IMR-90 (cell line): ENCODE results near the gene CIROP. TPM values are rescaled to one million over a fixed set of nuclear protein-coding genes. Genes with fewer than 3 reads are reported as not detected.
A peak's percentile ranks its signal among the peaks of the same experiment; 100 is the strongest.

ENCODE experiments used
- ATAC-seq: fragments of 200-7000 bp; cut with Tn5 transposase; 2 replicates; pipeline ENCODE4 v1.9.1; 2020; ENCODE audit warnings: low read depth, mild to moderate bottlenecking, moderate library complexity
- BruUV-seq: library from RNA; stranded (reverse); fragments of 400-500 nt; replicated peaks from 2 replicates; lab custom pipeline; 2021; lab: Mats Ljungman, UMichigan
- CTCF ChIA-PET: fragments of 300-600 bp; formaldehyde crosslinking; extraction: SDS; loops from one replicate; lab custom pipeline; 2021; ENCODE audit warnings: antibody characterized with exemption; lab: Yijun Ruan, JAX
- POLR2A ChIA-PET: fragments of 300-600 bp; sonication (Branson Sonifier 250); formaldehyde crosslinking; loops from one replicate; lab custom pipeline; 2022; ENCODE audit warnings: antibody characterized with exemption; ENCODE audit not compliant: unreplicated experiment; lab: Charles Lee
- DNase-seq: peaks from one replicate; pipeline ENCODE4 v3.0.0; 2013
- H2AFZ ChIP-seq: replicated peaks from 2 replicates; pipeline ENCODE3; 2013; ENCODE audit warnings: low read length, mild to moderate bottlenecking; ENCODE audit not compliant: poor library complexity
- H2AK5ac ChIP-seq: 2 replicates; pipeline ENCODE4 v1.6.1; 2013; ENCODE audit warnings: low read depth, low read length, inconsistent platforms
- H2AK9ac ChIP-seq: replicated peaks from 2 replicates; pipeline ENCODE3; 2013; ENCODE audit warnings: mild to moderate bottlenecking, low read depth, low read length, moderate library complexity; ENCODE audit not compliant: poor library complexity
- H2BK120ac ChIP-seq: 2 replicates; pipeline ENCODE4 v1.6.1; 2013; ENCODE audit warnings: low read depth, low read length, inconsistent platforms
- H2BK15ac ChIP-seq: 3 replicates; pipeline ENCODE4 v1.6.1; 2013; ENCODE audit warnings: low read depth, low read length, inconsistent platforms
- H2BK20ac ChIP-seq: 2 replicates; pipeline ENCODE4 v1.6.1; 2013; ENCODE audit warnings: low read depth, mild to moderate bottlenecking, inconsistent platforms, low read length, moderate library complexity
- H2BK5ac ChIP-seq: 2 replicates; pipeline ENCODE4 v1.6.1; 2013; ENCODE audit warnings: mild to moderate bottlenecking, low read depth, low read length, inconsistent platforms; ENCODE audit not compliant: poor library complexity, severe bottlenecking
- H3K14ac ChIP-seq: replicated peaks from 2 replicates; pipeline ENCODE4 v1.6.1; 2013; ENCODE audit warnings: low read depth, low read length, inconsistent platforms
- H3K18ac ChIP-seq: 2 replicates; pipeline ENCODE4 v1.6.1; 2013; ENCODE audit warnings: low read depth, low read length, control low read depth
- H3K23ac ChIP-seq: 2 replicates; pipeline ENCODE4 v1.6.1; 2013; ENCODE audit warnings: low read depth, low read length, inconsistent platforms
- H3K27ac ChIP-seq: 2 replicates; pipeline ENCODE4 v1.5.1; 2013; ENCODE audit warnings: mild to moderate bottlenecking, control low read depth, low read length; ENCODE audit not compliant: insufficient read depth
- H3K27me3 ChIP-seq: 2 replicates; pipeline ENCODE4 v1.6.1; 2013; ENCODE audit warnings: low read length; ENCODE audit not compliant: control insufficient read depth, insufficient read depth
- H3K36me3 ChIP-seq: 2 replicates; pipeline ENCODE4 v1.6.1; 2013; ENCODE audit warnings: low read length, mixed read lengths; ENCODE audit not compliant: control insufficient read depth, insufficient read depth
- H3K4ac ChIP-seq: 2 replicates; pipeline ENCODE4 v1.6.1; 2013; ENCODE audit warnings: low read depth, low read length, inconsistent platforms
- H3K4me1 ChIP-seq: 2 replicates; pipeline ENCODE4 v1.6.1; 2013; ENCODE audit warnings: low read length, mixed read lengths; ENCODE audit not compliant: control insufficient read depth, insufficient read depth
- H3K4me2 ChIP-seq: 2 replicates; pipeline ENCODE4 v1.6.1; 2013; ENCODE audit warnings: low read depth, mild to moderate bottlenecking, control low read depth, low read length, moderate library complexity
- H3K4me3 ChIP-seq: 2 replicates; pipeline ENCODE4 v1.5.1; 2013; ENCODE audit warnings: low read depth, mild to moderate bottlenecking, control low read depth, low read length, moderate library complexity; ENCODE audit not compliant: insufficient read depth
- H3K56ac ChIP-seq: 2 replicates; pipeline ENCODE4 v1.6.1; 2013; ENCODE audit warnings: low read length, inconsistent platforms; ENCODE audit not compliant: insufficient read depth; ENCODE audit errors: extremely low read depth
- H3K79me1 ChIP-seq, 2 experiments: 2 replicates each; pipeline ENCODE4 v1.6.1; 2013; ENCODE audit warnings: low read length in 2 of 2, inconsistent platforms in 1 of 2, low read depth in 1 of 2
- H3K9ac ChIP-seq: 2 replicates; pipeline ENCODE4 v1.6.1; 2013; ENCODE audit warnings: low read depth, low read length, control low read depth
- H3K9me1 ChIP-seq: 2 replicates; pipeline ENCODE4 v1.6.1; 2013; ENCODE audit warnings: low read length, inconsistent platforms; ENCODE audit not compliant: insufficient read depth
- H3K9me3 ChIP-seq: 2 replicates; pipeline ENCODE4 v1.6.1; 2013; ENCODE audit warnings: low read length; ENCODE audit not compliant: control insufficient read depth, insufficient read depth
- H4K20me1 ChIP-seq: 2 replicates; pipeline ENCODE4 v1.6.1; 2013; ENCODE audit warnings: low read length, inconsistent platforms; ENCODE audit not compliant: insufficient read depth
- H4K5ac ChIP-seq: 2 replicates; pipeline ENCODE4 v1.6.1; 2013; ENCODE audit warnings: mild to moderate bottlenecking, low read depth, low read length, control low read depth
- H4K8ac ChIP-seq, 2 experiments: 2 replicates each; pipeline ENCODE4 v1.6.1; 2013; ENCODE audit warnings: low read depth in 2 of 2, low read length in 2 of 2, control low read depth in 1 of 2, inconsistent platforms in 1 of 2
- H4K91ac ChIP-seq: 2 replicates; pipeline ENCODE4 v1.6.1; 2013; ENCODE audit warnings: low read depth, low read length, inconsistent platforms; ENCODE audit not compliant: insufficient read depth
- BHLHE40 ChIP-seq: fragments of 150-350 bp; IDR thresholded peaks from 2 replicates; pipeline ENCODE4 v1.6.1; 2016; ENCODE audit warnings: mild to moderate bottlenecking, low read depth, low read length
- CHD1 ChIP-seq: IDR thresholded peaks from 2 replicates; pipeline ENCODE4 v1.6.1; 2012; ENCODE audit warnings: low read depth, low read length, improper control_type of control experiment
- ELK1 ChIP-seq: fragments of 150-350 bp; IDR thresholded peaks from 2 replicates; pipeline ENCODE4 v1.6.1; 2016; ENCODE audit warnings: low read depth, mild to moderate bottlenecking, low read length, moderate library complexity, borderline replicate concordance
- FOS ChIP-seq: fragments of 150-350 bp; IDR thresholded peaks from 2 replicates; pipeline ENCODE4 v1.6.1; 2016; ENCODE audit warnings: low read depth, low read length
- MAZ ChIP-seq: IDR thresholded peaks from 2 replicates; pipeline ENCODE4 v1.6.1; 2012; ENCODE audit warnings: low read depth, mild to moderate bottlenecking, low read length, improper control_type of control experiment, moderate library complexity, borderline replicate concordance
- MXI1 ChIP-seq: IDR thresholded peaks from 2 replicates; pipeline ENCODE4 v1.6.1; 2012; ENCODE audit warnings: low read depth, mild to moderate bottlenecking, low read length, moderate library complexity, borderline replicate concordance
- RAD21 ChIP-seq: IDR thresholded peaks from 2 replicates; pipeline ENCODE4 v1.6.1; 2012; ENCODE audit warnings: low read length, improper control_type of control experiment
- RCOR1 ChIP-seq: IDR thresholded peaks from 2 replicates; pipeline ENCODE4 v1.6.1; 2012; ENCODE audit warnings: mild to moderate bottlenecking, low read length, improper control_type of control experiment; ENCODE audit not compliant: insufficient replicate concordance
- USF2 ChIP-seq: fragments of 150-350 bp; IDR thresholded peaks from 2 replicates; pipeline ENCODE4 v1.6.1; 2017; ENCODE audit warnings: mild to moderate bottlenecking, antibody characterized with exemption, low read length, low read depth
- WGBS, 2 experiments: methylation state at CpG; one replicate each; pipeline versions ENCODE4 v1.1.5 to v1.1.7; 2013; ENCODE audit warnings: missing lambda C conversion rate in 2 of 2; ENCODE audit not compliant: insufficient read length in 1 of 2; ENCODE audit errors: extremely low coverage in 2 of 2; 5-methylcytosine and 5-hydroxymethylcytosine counted together
- dilution Hi-C: fragments of 300-500 bp; cut with HindIII; formaldehyde crosslinking; loops from one replicate; pipeline ENCODE4 v1.14.3; 2018; ENCODE audit warnings: low sequenced_read_pairs; ENCODE audit not compliant: unreplicated experiment
- in situ Hi-C: fragments of 300-500 bp; cut with MboI; formaldehyde crosslinking; loops from 3 replicates; pipeline ENCODE4 v1.14.3; 2019; ENCODE audit warnings: low sequenced_read_pairs, inconsistent platforms, mixed read lengths
- intact Hi-C: fragments of 100-400 bp; cut with micrococcal nuclease; formaldehyde crosslinking; loops from 2 replicates; pipeline ENCODE4 v1.10.0; 2022
- polyA plus RNA-seq, 3 experiments: library from polyadenylated mRNA; depleted of rRNA; stranded (reverse); fragments of >200 nt; gene quantifications; 2 replicates each; pipeline ENCODE4 v1.2.3, GENCODE V29; 2012; ENCODE audit warnings: low replicate concordance in 1 of 3
- total RNA-seq: library from RNA; depleted of rRNA; stranded (reverse); fragments of >200 nt; gene quantifications from 2 replicates; pipeline ENCODE4 v1.2.3, GENCODE V29; 2012

Gene CIROP
- total and polyA plus RNA-seq, 2 of the 4 experiments (the other 2 are of a cell fraction): 0.31 to 0.36 TPM

- H3K4me2 ChIP-seq: no peak overlapping the region
- no CpG with 5 or more reads among the region's 5 CpGs for WGBS, 2 experiments
- ChIA-PET CTCF (no interaction called here), POLR2A (no interaction called here)
- no peak overlapping the region for H3K4me3 ChIP-seq
- H3K23ac ChIP-seq: peak overlapping the region; percentile 89
- no peak for DNase-seq
- no peaks in the 10 kb centered on the region for H3K27me3 ChIP-seq
- H2BK120ac ChIP-seq: peak overlapping the region; percentile 98
- H4K8ac ChIP-seq: peak overlapping the region; percentile 57 to 95
- H2AK9ac ChIP-seq: peak overlapping the region; percentile 31
- TF ChIP-seq BHLHE40: no peak
- TF ChIP-seq ELK1: no peak
- no peak for TF ChIP-seq USF2
- TF ChIP-seq CHD1: no peak
- no peak for TF ChIP-seq RCOR1
- no peak for TF ChIP-seq FOS
- TF ChIP-seq MAZ: no peak
- TF ChIP-seq RAD21: no peak
- no peak for TF ChIP-seq MXI1
- no peaks in the 10 kb centered on the region for H3K36me3 ChIP-seq
- peaks cover 9 to 10% of the 10 kb centered on the region in 2 experiments; a peak in 2 of 4 replicates for H3K79me1 ChIP-seq
- H2BK20ac ChIP-seq: peak overlapping the region; percentile 95
- peaks cover 35% of the 10 kb centered on the region for H3K9me1 ChIP-seq
- H4K20me1 ChIP-seq: no peaks in the 10 kb centered on the region
- H3K56ac ChIP-seq: peak overlapping the region; percentile 7; the same call in 1 of the 2 replicates
- peak overlapping the region; percentile 95 for H4K91ac ChIP-seq
- H4K5ac ChIP-seq: peak overlapping the region; percentile 73
- peak overlapping the region; percentile 15; the same call in 1 of the 2 replicates for H3K27ac ChIP-seq
- ATAC-seq: no peak
- H3K4ac ChIP-seq: peak overlapping the region; percentile 95
- dilution Hi-C loops (no loop called here), intact Hi-C loops (no loop called here), in situ Hi-C loops (loop anchor here (10.0 kb wide), 1 partner anchor 189 kb away; the partner anchor contains the start of genes BCL2L2 and PPP1R3E)
- peak overlapping the region; percentile 53 for H3K18ac ChIP-seq
- peak overlapping the region; percentile 86 for H2BK5ac ChIP-seq
- H3K9ac ChIP-seq: no peak overlapping the region
- H2AK5ac ChIP-seq: peak overlapping the region; percentile 98
- peaks cover 29% of the 10 kb centered on the region for H3K4me1 ChIP-seq
- peak overlapping the region; percentile 100 for H2BK15ac ChIP-seq
- BruUV-seq: no TSS peak
- no peaks in the 10 kb centered on the region for H3K9me3 ChIP-seq
- no peak overlapping the region for H2AFZ ChIP-seq
- H3K14ac ChIP-seq: peak overlapping the region; percentile 65
Observed at GRCh38 chr14:23115918-23116317, 11.1 kb upstream of the CIROP start.
